Heart left ventricle (tissue), 13 donors: Measurements from ENCODE around the gene LCT.

Source experiments
- POLR2A ChIP-seq, 2 donors: fragments of 450-650 bp; IDR thresholded peaks; one replicate each; pipeline ENCODE4 v1.6.1; 2017; ENCODE audit warnings: antibody characterized with exemption in 2 of 2, mild to moderate bottlenecking in 2 of 2, moderate library complexity in 2 of 2
- TF ChIP-seq, protein P1 (sequence below), 12 donors: fragments of 200-600 bp; sonication (generic) in 4 of 12; IDR thresholded peaks; one replicate each; pipeline versions ENCODE4 v1.5.0 to v1.8.0; 2018 to 2022; ENCODE audit warnings: antibody characterized with exemption in 12 of 12, mild to moderate bottlenecking in 5 of 12
- donor health status: ischemic (EF 13 %, LVEDD 7.1; RV severe dilation, severe dysfunction).
- donor health status: DM: no; HTN: yes; CAD: no.
- donor health status: DM: no; HTN: no; CAD: no.
- donor health status: ischemic (EF 25% LVEDD 6.9; RV normal size, moderate dysfunction).
- donor health status: ischemic (EF 25% LVEDD 5.7; RV mildly dilated, moderate dysfunction).
- donor health status: ischemic (EF 35%, LVEDD 5.7; RV mildly dilated, moderate dysfunction).
- donor health status: nonischemic (EF 11% LVEDD 7.7; RV severe dilation, severe dysfunction).
- donor health status: DM: yes; HTN: yes; CAD: no.
- donor health status: PGD.
- donor health status: ischemic (EF 29% LVEDD 5.4; RV normal size, mild dysfunction).
- donor health status: nonischemic (EF 23%, LVEDD 6.1; RV moderate dilation, normal function).

DNA sequence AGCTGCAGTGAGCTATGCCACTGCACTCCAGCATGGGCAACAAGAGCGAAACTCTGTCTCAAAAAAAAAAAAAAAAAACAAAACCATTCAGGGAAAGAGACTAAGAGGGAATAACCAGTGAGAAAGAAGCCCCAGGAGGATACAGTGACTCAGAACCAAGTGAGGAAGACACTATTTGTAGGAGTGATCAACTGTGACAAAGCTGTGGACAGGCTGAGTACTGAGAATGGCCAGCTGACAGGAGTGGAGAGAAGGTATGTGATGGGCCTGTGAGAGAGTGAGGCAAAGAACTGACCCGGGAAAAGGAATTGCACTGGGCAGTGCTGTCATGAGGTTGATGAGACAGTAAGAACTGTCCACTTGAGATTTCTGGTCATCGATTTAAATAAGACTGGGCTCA, 6.7 kb upstream of the LCT start:
- TF ChIP-seq POLR2A (IDR thresholded peaks at IDR 0.05): no peak
- TF ChIP-seq, protein P1, sequence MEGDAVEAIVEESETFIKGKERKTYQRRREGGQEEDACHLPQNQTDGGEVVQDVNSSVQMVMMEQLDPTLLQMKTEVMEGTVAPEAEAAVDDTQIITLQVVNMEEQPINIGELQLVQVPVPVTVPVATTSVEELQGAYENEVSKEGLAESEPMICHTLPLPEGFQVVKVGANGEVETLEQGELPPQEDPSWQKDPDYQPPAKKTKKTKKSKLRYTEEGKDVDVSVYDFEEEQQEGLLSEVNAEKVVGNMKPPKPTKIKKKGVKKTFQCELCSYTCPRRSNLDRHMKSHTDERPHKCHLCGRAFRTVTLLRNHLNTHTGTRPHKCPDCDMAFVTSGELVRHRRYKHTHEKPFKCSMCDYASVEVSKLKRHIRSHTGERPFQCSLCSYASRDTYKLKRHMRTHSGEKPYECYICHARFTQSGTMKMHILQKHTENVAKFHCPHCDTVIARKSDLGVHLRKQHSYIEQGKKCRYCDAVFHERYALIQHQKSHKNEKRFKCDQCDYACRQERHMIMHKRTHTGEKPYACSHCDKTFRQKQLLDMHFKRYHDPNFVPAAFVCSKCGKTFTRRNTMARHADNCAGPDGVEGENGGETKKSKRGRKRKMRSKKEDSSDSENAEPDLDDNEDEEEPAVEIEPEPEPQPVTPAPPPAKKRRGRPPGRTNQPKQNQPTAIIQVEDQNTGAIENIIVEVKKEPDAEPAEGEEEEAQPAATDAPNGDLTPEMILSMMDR (IDR thresholded peaks at IDR 0.05): no peak
